ENCODE measurements around the gene SHISA6.

The SHISA6 gene

DNA sequence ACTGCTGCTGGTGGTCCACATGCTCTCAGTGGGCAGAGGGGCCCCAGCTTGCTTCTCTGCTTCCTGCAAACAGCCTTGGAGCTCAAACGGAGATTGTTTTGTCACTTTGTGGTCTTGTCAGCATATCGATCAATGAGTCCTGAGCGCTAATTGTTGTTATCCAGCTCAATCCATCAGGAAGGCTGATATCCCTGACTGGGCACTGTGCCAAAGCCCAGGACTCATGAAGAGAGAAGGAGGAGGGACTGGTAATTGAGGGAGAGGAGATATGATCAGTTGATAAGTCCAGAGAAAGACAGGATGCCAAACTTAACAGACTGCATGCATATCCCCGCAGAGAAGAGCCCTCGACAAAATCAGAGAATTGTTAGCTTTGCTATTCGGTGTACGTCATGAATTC lies 298.6 kb downstream of the SHISA6 start:
- H3K4me3 ChIP-seq (IDR thresholded peaks at IDR 0.05; ENCODE audit: insufficient read depth, low read depth, low read length), result no peak overlapping the region
- no peak overlapping the region for H3K27ac ChIP-seq
- TF ChIP-seq CTCF (conservative IDR thresholded peaks at IDR 0.05; ENCODE audit: low read depth, low read length), result no peak
- no peaks in the 10 kb centered on the region for H3K27me3 ChIP-seq (ENCODE audit: insufficient read depth, low read depth)
- no peak overlapping the region for H2AFZ ChIP-seq (ENCODE audit: low read depth)
- H3K79me2 ChIP-seq (ENCODE audit: insufficient read depth, low read depth), result no peaks in the 10 kb centered on the region
- no peak overlapping the region for H3K4me2 ChIP-seq
- no peaks in the 10 kb centered on the region for H4K20me1 ChIP-seq (ENCODE audit: insufficient read depth)
- H3K36me3 ChIP-seq (ENCODE audit: insufficient read depth), result no peaks in the 10 kb centered on the region
- H3K4me1 ChIP-seq (ENCODE audit: low read depth, poor library complexity, severe bottlenecking), result no peaks in the 10 kb centered on the region
- H3K9ac ChIP-seq, result no peak overlapping the region

DNA sequence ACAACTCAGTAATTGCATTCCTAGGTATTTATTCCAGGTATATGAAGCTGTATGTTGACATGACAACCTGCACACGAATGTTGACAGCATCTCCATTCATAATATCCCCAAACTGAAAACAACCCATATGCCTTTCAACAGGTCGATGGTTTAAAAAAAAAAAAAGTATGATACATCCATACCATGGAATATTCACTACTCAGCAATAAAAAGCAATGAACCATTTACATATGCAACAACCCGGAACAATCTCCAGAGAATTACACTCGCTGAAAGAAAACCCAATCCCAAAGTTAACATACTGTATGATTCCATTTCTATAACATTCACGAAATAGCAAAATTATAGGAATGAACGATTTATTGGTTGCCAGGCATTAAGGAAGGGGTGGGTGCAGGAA lies 304.0 kb downstream of the SHISA6 start:
- H3K4me2 ChIP-seq, result no peak overlapping the region
- H3K9ac ChIP-seq, result no peak overlapping the region
- no peaks in the 10 kb centered on the region for H3K79me2 ChIP-seq (ENCODE audit: insufficient read depth, low read depth)
- H3K4me3 ChIP-seq (IDR thresholded peaks at IDR 0.05; ENCODE audit: insufficient read depth, low read depth, low read length), result no peak overlapping the region
- no peak for TF ChIP-seq CTCF (conservative IDR thresholded peaks at IDR 0.05; ENCODE audit: low read depth, low read length)
- H3K27ac ChIP-seq, result no peak overlapping the region
- no peak overlapping the region for H2AFZ ChIP-seq (ENCODE audit: low read depth)
- no peaks in the 10 kb centered on the region for H3K36me3 ChIP-seq (ENCODE audit: insufficient read depth)
- no peaks in the 10 kb centered on the region for H4K20me1 ChIP-seq (ENCODE audit: insufficient read depth)
- H3K27me3 ChIP-seq (ENCODE audit: insufficient read depth, low read depth), result no peaks in the 10 kb centered on the region
- no peaks in the 10 kb centered on the region for H3K4me1 ChIP-seq (ENCODE audit: low read depth, poor library complexity, severe bottlenecking)

GRCh38 chr17:11545696-11546095 lies 304.7 kb downstream of the SHISA6 start:
- H3K9ac ChIP-seq, result no peak overlapping the region
- H3K27ac ChIP-seq, result no peak overlapping the region
- no peak for TF ChIP-seq CTCF (conservative IDR thresholded peaks at IDR 0.05; ENCODE audit: low read depth, low read length)
- no peak overlapping the region for H3K4me2 ChIP-seq
- H3K36me3 ChIP-seq (ENCODE audit: insufficient read depth), result no peaks in the 10 kb centered on the region
- no peak overlapping the region for H3K4me3 ChIP-seq (IDR thresholded peaks at IDR 0.05; ENCODE audit: insufficient read depth, low read depth, low read length)
- no peaks in the 10 kb centered on the region for H3K79me2 ChIP-seq (ENCODE audit: insufficient read depth, low read depth)
- no peaks in the 10 kb centered on the region for H3K4me1 ChIP-seq (ENCODE audit: low read depth, poor library complexity, severe bottlenecking)
- no peaks in the 10 kb centered on the region for H4K20me1 ChIP-seq (ENCODE audit: insufficient read depth)
- no peak overlapping the region for H2AFZ ChIP-seq (ENCODE audit: low read depth)
- H3K27me3 ChIP-seq (ENCODE audit: insufficient read depth, low read depth), result no peaks in the 10 kb centered on the region

- Histone ChIP-seq H3K36me3 (ENCODE audit: insufficient read depth) (no peaks in the 10 kb centered on the region), H3K4me1 (ENCODE audit: low read depth, poor library complexity, severe bottlenecking) (no peaks in the 10 kb centered on the region), H3K27me3 (ENCODE audit: insufficient read depth, low read depth) (no peaks in the 10 kb centered on the region), H3K9ac (no peak overlapping the region), H3K79me2 (ENCODE audit: insufficient read depth, low read depth) (no peaks in the 10 kb centered on the region), H3K27ac (no peak overlapping the region), H2AFZ (ENCODE audit: low read depth) (no peak overlapping the region), H3K4me3 (IDR thresholded peaks at IDR 0.05; ENCODE audit: insufficient read depth, low read depth, low read length) (no peak overlapping the region), H3K4me2 (no peak overlapping the region), H4K20me1 (ENCODE audit: insufficient read depth) (no peaks in the 10 kb centered on the region)
- TF ChIP-seq CTCF (conservative IDR thresholded peaks at IDR 0.05; ENCODE audit: low read depth, low read length), result no peak
These were observed 306.8 kb downstream of the SHISA6 start for GRCh38 chr17:11547853-11548252.

DNA sequence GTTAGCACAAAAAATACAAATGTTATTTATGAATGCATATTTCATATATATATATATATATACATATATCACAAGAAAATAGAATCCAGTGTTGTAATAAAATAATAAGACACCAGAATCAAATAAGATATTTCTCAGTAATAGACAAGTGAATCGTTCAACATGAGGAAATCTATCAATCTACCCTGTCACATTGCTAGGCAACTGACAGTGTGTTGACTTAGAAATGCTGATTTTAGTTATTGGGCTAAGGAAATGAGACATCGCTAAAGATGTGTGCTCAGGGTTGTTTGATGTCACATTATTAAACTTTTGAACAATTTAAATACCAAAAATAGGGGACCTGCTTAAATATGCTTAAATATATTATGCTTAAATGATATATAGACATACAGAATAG lies 307.4 kb downstream of the SHISA6 start:
- H3K36me3 ChIP-seq (ENCODE audit: insufficient read depth), result no peaks in the 10 kb centered on the region
- H3K9ac ChIP-seq, result no peak overlapping the region
- no peak overlapping the region for H2AFZ ChIP-seq (ENCODE audit: low read depth)
- H4K20me1 ChIP-seq (ENCODE audit: insufficient read depth), result no peaks in the 10 kb centered on the region
- H3K4me1 ChIP-seq (ENCODE audit: low read depth, poor library complexity, severe bottlenecking), result no peaks in the 10 kb centered on the region
- H3K27ac ChIP-seq, result no peak overlapping the region
- no peak for TF ChIP-seq CTCF (conservative IDR thresholded peaks at IDR 0.05; ENCODE audit: low read depth, low read length)
- H3K4me2 ChIP-seq, result no peak overlapping the region
- H3K27me3 ChIP-seq (ENCODE audit: insufficient read depth, low read depth), result no peaks in the 10 kb centered on the region
- H3K4me3 ChIP-seq (IDR thresholded peaks at IDR 0.05; ENCODE audit: insufficient read depth, low read depth, low read length), result no peak overlapping the region
- H3K79me2 ChIP-seq (ENCODE audit: insufficient read depth, low read depth), result no peaks in the 10 kb centered on the region
